ENCODE data around the gene GPR162.
A peak's percentile ranks its signal among the peaks of the same experiment; 100 is the strongest.

GPR162 gene

GRCh38 chr12:6777386-6777785 lies 44.2 kb upstream of the GPR162 start:
- no peak for TF ChIP-seq CTCF (conservative IDR thresholded peaks at IDR 0.05; ENCODE audit: low read length)
- Histone ChIP-seq H3K9ac (ENCODE audit: low read depth, low read length, poor library complexity, severe bottlenecking) (no peak overlapping the region), H3K9me2 (replicated peaks; ENCODE audit: low read depth, low read length) (no peaks in the 10 kb centered on the region), H3K79me2 (ENCODE audit: insufficient read depth, low read length) (no peaks in the 10 kb centered on the region), H2AFZ (ENCODE audit: low read length) (no peak overlapping the region), H3K27me3 (ENCODE audit: insufficient read depth, low read length, poor library complexity, severe bottlenecking) (no peaks in the 10 kb centered on the region), H3K36me3 (ENCODE audit: insufficient read depth, low read length) (no peaks in the 10 kb centered on the region), H3K4me3 (ENCODE audit: low read length, poor library complexity, severe bottlenecking) (no peak overlapping the region), H3K4me2 (ENCODE audit: low read depth, low read length, poor library complexity, severe bottlenecking) (no peak overlapping the region), H3K9me3 (ENCODE audit: insufficient read depth, low read depth, low read length) (no peaks in the 10 kb centered on the region), H3K4me1 (ENCODE audit: insufficient read depth, low read length, poor library complexity, severe bottlenecking) (peaks cover 4% of the 10 kb centered on the region), H3F3A (ENCODE audit: low read depth) (no peaks in the 10 kb centered on the region), H4K20me1 (ENCODE audit: insufficient read depth, low read length, poor library complexity, severe bottlenecking) (no peaks in the 10 kb centered on the region)

GRCh38 chr12:6778217-6778573 lies 43.4 kb upstream of the GPR162 start:
- H2AFZ ChIP-seq (ENCODE audit: low read length) = no peak overlapping the region
- H3K4me3 ChIP-seq (ENCODE audit: low read length, poor library complexity, severe bottlenecking) = no peak overlapping the region
- H3K9me2 ChIP-seq (replicated peaks; ENCODE audit: low read depth, low read length) = no peaks in the 10 kb centered on the region
- no peaks in the 10 kb centered on the region for H4K20me1 ChIP-seq (ENCODE audit: insufficient read depth, low read length, poor library complexity, severe bottlenecking)
- no peaks in the 10 kb centered on the region for H3F3A ChIP-seq (ENCODE audit: low read depth)
- H3K9me3 ChIP-seq (ENCODE audit: insufficient read depth, low read depth, low read length) = no peaks in the 10 kb centered on the region
- H3K36me3 ChIP-seq (ENCODE audit: insufficient read depth, low read length) = no peaks in the 10 kb centered on the region
- peaks cover 4% of the 10 kb centered on the region for H3K4me1 ChIP-seq (ENCODE audit: insufficient read depth, low read length, poor library complexity, severe bottlenecking)
- H3K9ac ChIP-seq (ENCODE audit: low read depth, low read length, poor library complexity, severe bottlenecking) = peak overlapping the region; percentile 34
- no peaks in the 10 kb centered on the region for H3K27me3 ChIP-seq (ENCODE audit: insufficient read depth, low read length, poor library complexity, severe bottlenecking)
- TF ChIP-seq CTCF (conservative IDR thresholded peaks at IDR 0.05; ENCODE audit: low read length) = no peak
- no peak for TF ChIP-seq EZH2phosphoT487 (IDR thresholded peaks at IDR 0.05; ENCODE audit: borderline replicate concordance)
- no peaks in the 10 kb centered on the region for H3K79me2 ChIP-seq (ENCODE audit: insufficient read depth, low read length)
- H3K4me2 ChIP-seq (ENCODE audit: low read depth, low read length, poor library complexity, severe bottlenecking) = no peak overlapping the region

GRCh38 chr12:6778574-6779550 lies 42.8 kb upstream of the GPR162 start:
- Histone ChIP-seq H3K27me3 (ENCODE audit: insufficient read depth, low read length, poor library complexity, severe bottlenecking) (no peaks in the 10 kb centered on the region), H3K36me3 (ENCODE audit: insufficient read depth, low read length) (no peaks in the 10 kb centered on the region), H4K20me1 (ENCODE audit: insufficient read depth, low read length, poor library complexity, severe bottlenecking) (no peaks in the 10 kb centered on the region), H3K4me2 (ENCODE audit: low read depth, low read length, poor library complexity, severe bottlenecking) (peak overlapping the region; percentile 53), H3K9me3 (ENCODE audit: insufficient read depth, low read depth, low read length) (no peaks in the 10 kb centered on the region), H3K9ac (ENCODE audit: low read depth, low read length, poor library complexity, severe bottlenecking) (peak overlapping the region; percentile 34), H3K4me1 (ENCODE audit: insufficient read depth, low read length, poor library complexity, severe bottlenecking) (peaks cover 4% of the 10 kb centered on the region), H2AFZ (ENCODE audit: low read length) (peak overlapping the region; percentile 35; the same call in 1 of the 2 replicates), H3K79me2 (ENCODE audit: insufficient read depth, low read length) (no peaks in the 10 kb centered on the region), H3F3A (ENCODE audit: low read depth) (no peaks in the 10 kb centered on the region), H3K9me2 (replicated peaks; ENCODE audit: low read depth, low read length) (no peaks in the 10 kb centered on the region), H3K4me3 (ENCODE audit: low read length, poor library complexity, severe bottlenecking) (peak overlapping the region; percentile 46)
- TF ChIP-seq EZH2phosphoT487 (IDR thresholded peaks at IDR 0.05; ENCODE audit: borderline replicate concordance) = no peak
- peak; percentile 95 for TF ChIP-seq CTCF (conservative IDR thresholded peaks at IDR 0.05; ENCODE audit: low read length)

Measured in Loucy (cell line).